Right ventricle myocardium superior (tissue), 1 donor: Measurements from ENCODE around the gene SNX25. TPM values are rescaled to one million over a fixed set of nuclear protein-coding genes. Genes with fewer than 3 reads are reported as not detected.
"Not testable (repeated sequence)": the region's sequence is repeated elsewhere in the genome, so short reads cannot be mapped to it uniquely, and the experiment has no call there.

ENCODE experiments used
- ATAC-seq: fragments of 200-7000 bp; cut with Tn5 transposase; one replicate; pipeline ENCODE4 v1.9.1; 2020; ENCODE audit warnings: mild to moderate bottlenecking; ENCODE audit not compliant: poor library complexity
- DNase-seq: peaks from one replicate; pipeline ENCODE4 v3.0.0-alpha.2; 2020
- intact Hi-C: fragments of 100-400 bp; cut with DNase I; formaldehyde crosslinking; loops from one replicate; pipeline ENCODE4 v1.11.2; 2022
- total RNA-seq: library from RNA; stranded (reverse); fragmentation: NEBNext Ultra II Directional; extraction: Animal tissue kit (Norgen Biotek cat#: 25700); gene quantifications from one replicate; pipeline ENCODE4 v1.2.1, GENCODE V29; 2021
- donor health status: DM: no; HTN: yes; CAD: no; lungs with severe emphysema.

Gene SNX25
- total RNA-seq, 1 donor from 2014 or later = 11.1 TPM

DNA sequence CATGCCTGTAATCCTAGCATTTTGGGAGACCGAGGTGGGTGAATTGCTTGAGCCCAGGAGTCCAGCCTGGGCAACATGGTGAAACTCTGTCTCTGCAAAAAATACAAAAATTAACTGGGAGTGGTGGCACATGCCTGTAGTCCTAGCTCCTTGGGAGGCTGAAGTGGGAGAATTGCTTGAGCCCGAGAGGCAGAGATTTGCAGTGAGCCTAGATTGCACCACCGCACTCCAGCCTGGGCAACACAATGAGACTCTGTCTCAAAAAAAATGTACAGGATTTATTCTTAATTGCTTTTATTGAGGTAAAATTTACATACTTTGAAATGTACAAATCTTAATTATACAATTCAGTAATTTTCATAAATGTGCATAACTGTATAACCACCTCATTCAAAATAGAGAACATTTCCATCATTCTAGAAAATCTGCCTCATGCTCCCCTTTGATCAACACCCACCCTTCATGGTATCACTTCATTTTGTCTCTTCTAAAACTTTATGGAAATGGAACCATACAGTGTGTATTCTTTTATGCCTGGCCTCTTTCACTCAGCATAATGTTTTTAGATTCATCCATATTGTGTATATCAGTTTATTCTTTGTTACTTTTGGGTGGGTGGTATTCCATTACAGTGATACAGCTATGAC lies 39.1 kb downstream of the SNX25 start:
- ATAC-seq = no peak
- DNase-seq = no peak
- intact Hi-C loops = no loop called here

DNA sequence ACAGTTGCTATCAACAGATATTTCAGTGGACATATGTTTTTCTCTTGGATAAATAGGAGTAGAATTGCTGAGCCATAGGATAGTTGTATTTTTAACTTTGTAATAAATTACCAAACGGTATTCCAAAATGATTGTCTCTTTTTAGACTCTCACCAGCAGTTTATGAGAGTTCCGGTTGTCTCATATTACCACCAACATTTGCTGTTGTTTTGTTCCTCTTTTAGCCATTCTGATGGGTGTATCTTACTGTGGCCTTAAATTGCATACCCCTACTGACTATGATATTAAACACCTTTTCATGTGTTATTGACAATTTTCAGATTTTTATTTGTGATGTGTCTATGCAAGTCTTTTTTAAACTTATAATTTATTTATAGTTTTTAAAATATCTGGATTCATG lies 39.7 kb downstream of the SNX25 start:
- no peak for ATAC-seq
- DNase-seq = no peak
- intact Hi-C loops = no loop called here

DNA sequence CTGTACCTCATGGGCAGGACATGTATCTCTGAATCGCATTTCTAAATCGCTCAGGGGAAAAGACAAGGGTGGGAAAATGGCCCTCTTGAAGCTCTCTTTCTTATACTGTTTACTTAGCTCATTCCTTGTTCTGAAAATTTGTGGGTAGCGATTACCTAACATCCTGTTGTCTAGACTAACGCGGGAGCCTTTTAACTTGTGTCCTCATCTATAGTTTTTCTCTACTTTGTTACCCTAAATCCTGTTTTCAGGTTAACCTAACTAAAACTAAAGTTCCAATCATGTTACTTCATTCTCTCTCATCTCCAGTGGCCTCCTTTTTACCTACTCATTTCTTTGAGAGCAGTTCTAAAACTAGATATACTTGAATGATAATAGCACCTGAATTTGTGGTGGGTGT lies 45.0 kb downstream of the SNX25 start:
- intact Hi-C loops = no loop called here
- no peak for DNase-seq
- no peak for ATAC-seq

DNA sequence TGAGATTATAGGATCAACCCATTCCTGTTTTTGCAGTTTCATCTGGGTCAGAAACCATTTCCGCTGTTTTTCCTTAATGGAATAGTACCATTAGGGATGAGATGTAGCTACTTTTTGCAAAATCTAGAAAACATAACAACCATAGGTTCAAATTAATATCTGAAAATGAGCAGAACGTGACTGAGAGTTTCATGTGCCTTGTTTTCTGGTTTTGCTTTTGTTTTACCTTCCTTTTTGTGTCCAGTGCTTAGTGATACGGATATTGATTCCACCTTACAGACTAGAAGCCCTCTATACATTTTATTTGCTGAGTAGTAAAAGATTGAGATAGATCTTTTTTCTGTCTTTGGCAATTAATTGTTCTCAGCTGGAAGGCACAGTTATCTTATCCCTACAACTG lies 46.5 kb downstream of the SNX25 start:
- DNase-seq (no peak), ATAC-seq (no peak)
- intact Hi-C loops = no loop called here

DNA sequence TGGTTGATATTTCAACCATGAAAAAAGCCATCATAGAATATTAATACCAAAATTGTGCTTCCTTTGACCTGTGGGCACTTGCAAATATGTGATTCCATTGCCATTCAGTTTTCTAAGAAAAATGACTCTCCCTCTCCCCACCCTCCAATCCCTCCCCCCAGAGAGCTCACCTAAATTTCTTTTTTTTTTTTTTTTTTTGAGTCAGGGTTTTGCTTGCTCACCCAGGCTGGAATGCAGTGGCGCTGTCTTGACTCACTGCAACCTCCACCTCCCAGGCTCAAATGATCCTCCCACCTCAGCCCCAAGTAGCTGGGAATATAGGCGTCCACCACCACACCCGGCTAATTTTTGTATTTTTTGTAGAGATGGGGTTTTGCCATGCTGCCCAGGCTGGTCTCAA lies 47.0 kb downstream of the SNX25 start:
- no peak for DNase-seq
- ATAC-seq = no peak
- intact Hi-C loops = no loop called here

DNA sequence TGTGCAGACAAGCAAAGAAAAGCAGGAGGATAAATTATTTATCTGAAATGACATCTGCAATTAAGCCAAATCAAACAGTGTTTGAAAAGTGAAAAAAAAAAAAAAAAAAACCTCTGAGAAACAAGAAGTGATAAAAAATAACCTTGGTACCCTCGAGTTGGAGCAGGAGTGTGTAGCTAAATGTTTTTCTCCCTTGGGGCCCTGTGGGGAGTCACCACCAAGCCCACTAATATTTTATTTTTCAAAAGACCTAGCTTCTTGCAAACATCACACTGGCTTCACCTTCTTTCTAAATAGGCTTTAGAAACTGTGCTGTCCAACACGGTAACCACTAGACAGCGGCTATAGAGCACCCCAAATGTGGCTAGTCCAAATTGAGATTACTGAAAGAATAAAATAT lies 47.7 kb downstream of the SNX25 start:
- no peak for DNase-seq
- intact Hi-C loops = no loop called here
- no peak for ATAC-seq

DNA sequence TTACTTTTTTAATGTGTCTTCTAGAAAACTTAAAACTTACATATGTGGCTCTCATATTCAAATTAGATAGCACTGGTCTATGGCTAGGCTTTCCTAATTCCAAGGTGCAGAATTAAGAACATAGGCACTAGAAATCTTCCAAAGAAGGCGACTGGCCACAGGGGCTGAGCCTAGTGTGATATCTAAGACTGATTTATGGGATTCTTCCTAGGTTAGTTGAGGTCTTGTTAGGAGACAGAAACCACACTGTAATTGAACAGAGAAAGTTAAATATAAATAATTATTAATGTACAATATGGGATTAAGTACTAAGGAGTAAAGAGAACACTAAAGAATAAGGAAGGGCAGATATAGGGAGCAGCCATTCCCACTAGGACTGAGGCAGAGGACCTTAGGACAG lies 48.3 kb downstream of the SNX25 start:
- ATAC-seq = no peak
- DNase-seq = no peak
- intact Hi-C loops = no loop called here

DNA sequence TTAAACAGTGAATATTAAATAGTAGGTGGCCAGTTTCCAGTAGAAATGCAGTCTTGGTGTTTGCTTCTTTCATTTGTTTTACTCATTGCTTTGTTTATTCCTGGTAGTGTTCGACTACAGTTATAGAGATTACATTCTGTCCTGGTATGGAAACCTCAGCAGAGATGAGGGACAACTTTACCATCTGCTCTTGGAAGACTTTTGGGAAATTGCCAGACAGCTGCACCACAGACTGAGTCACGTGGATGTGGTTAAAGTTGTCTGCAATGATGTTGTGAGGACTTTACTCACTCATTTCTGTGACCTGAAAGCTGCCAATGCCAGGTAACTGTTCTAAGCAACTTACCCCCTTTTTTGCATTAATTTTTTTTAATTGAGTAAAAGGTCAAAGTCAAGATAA lies 49.3 kb downstream of the SNX25 start:
- intact Hi-C loops, DNase-seq: not testable (repeated sequence)
- peak; percentile 84 for ATAC-seq

DNA sequence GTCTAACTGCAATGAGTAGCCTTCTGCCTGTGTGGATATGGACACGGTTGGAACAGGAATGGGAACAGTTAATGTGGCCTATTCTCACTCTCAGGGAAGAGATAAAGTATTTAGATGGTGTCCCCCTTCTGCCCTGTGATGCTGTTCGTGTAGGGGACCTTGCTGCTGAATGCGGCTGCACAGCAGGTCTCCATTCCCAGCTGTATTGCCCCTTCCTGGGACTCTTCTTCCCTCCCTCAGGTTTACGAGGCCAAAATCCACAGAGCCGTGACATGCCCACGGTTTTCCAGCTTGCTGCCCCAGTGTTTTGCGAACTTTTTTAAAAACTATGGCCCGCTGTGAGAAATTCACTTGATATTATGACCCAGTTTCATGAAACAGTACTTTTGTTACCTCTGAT lies 50.3 kb downstream of the SNX25 start:
- intact Hi-C loops = no loop called here

DNA sequence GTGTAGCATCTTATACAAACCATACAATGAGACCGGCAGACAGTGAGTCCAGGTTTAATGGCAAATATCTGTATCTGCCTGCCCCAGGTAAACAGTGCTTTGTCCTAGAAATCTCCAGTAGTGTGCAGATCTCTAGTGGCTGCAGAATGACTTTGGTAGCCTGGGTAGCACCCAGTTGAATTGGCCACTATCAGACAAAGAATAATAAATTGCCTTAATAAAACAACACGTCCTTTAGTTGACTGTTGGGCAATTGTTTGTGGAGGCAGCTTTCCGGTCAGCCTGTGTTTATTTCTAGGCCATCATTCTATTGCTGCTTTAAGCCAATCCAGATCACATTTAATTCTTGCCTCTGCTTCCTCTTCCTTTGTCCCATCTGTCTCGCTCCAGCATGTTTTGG lies 52.5 kb downstream of the SNX25 start:
- DNase-seq = no peak
- ATAC-seq = no peak
- intact Hi-C loops = no loop called here

More for the DNA sequence above, 50.3 kb downstream of the SNX25 start:
- DNase-seq (no peak), ATAC-seq (no peak)

DNA sequence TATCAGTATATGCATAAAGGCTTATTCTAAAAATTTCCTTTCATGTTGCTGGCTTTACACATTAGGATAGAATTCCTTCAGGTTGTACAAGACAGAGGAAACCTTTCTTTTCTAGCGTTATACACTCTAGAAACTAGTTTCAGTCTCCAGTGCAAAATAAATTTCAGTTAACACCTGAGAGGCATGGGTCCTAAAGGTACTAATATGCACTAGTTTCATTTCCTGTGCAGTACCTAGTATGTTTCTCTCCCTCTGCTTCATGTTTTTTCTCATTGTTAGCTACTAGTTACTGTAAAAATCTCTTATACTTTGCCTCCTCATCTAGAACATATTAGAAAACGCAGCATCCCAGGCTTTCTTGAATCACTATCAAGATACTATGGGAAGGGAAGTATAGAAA lies 54.0 kb downstream of the SNX25 start:
- ATAC-seq (no peak), DNase-seq (no peak)
- intact Hi-C loops = no loop called here

DNA sequence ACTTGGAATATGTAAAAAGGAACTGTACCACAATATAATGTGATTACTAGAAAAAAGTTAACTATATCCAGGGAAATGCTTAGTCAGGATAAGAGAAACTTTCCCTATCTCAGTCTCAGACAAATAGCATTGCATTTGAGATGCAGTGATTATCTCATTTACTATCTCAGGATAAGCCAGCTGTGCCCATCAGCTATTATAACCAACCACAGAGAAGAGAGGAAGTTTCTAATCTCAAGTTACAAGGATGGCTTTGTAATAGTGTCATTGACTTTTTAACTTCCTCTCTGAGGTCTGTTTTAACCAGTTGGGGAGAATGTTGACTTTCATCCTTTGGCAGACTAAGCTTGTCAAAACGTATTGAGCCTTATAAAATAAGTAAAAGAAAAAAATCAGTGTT lies 56.5 kb downstream of the SNX25 start:
- DNase-seq (no peak), ATAC-seq (no peak)
- intact Hi-C loops = no loop called here

DNA sequence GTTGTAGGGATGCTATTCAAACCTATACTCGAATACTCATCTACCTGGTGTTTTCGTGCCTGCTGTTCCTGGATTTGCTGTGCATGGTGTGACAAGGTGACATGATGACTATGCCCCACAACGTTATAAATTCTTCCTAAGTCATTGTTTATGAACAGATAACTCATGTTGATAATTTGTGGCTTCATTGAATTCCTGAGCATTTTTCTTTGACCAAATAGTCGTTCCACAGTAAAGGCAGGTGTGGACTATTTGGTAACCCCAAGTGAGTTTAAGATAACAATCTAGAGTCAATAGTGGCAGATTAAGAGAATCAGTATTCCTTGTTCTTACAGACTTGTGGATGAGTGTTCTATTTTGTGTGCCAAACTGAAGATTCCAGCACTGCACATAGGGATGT lies 59.9 kb downstream of the SNX25 start:
- intact Hi-C loops = no loop called here
- ATAC-seq (no peak), DNase-seq (no peak)

DNA sequence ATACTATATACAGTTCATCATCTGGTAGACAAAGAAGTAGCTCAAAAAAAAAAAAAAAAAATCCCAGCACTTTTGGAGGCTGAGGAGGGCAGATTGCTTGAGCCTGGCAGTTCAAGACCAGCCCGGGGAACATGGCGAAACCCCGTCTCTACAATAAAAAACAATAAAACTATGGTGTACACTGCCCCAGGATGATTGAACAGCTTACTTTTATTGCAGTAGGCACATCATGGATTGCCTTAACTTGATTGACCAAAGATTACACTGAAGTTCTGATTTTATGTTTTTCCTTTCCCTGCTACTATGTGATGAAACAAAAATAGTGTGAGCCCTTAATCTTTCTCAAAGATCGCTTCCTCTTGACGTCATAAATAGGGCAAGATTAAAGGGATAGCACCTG lies 60.6 kb downstream of the SNX25 start:
- DNase-seq (no peak), ATAC-seq (no peak)
- intact Hi-C loops = no loop called here

DNA sequence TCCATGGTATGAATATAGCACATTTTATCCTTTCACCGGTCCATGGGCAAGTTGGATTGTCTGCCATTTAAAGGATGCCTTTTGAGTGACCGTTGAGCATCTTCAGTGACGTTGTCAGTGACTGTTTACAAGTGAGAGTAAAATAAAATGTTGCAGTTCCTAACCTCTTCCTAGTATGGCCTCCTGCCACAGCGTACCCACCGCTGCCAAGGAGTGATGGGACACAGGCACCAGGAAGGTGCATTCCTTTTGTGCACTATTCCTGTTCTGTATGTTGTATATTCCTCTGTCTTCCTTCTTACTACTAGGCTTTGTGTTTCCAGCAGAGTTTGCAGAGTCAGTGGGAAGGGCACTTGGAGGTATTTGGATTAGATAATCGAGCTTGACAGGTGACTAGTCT lies 61.5 kb downstream of the SNX25 start:
- ATAC-seq (no peak), DNase-seq (no peak)
- intact Hi-C loops = no loop called here

DNA sequence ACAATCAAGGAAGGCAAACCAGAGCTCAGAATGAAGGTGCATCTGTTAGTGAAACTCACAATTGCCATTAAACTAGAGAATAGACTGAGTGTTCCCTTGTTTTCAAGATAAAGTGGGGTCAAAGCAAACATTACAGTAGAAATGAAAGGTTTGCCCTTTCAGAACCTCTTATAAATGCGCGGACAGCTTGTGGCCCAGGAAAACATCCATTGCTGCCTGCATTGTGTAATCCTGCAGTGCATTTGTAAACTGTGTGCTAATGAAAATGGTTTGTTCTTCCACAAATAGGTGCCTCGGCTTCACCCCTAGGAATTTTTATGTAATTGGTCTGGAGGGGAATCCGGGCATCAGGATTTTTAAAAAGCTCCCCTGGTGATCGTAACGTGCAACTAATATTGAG lies 62.8 kb downstream of the SNX25 start:
- ATAC-seq (no peak), DNase-seq (no peak)
- intact Hi-C loops = no loop called here

DNA sequence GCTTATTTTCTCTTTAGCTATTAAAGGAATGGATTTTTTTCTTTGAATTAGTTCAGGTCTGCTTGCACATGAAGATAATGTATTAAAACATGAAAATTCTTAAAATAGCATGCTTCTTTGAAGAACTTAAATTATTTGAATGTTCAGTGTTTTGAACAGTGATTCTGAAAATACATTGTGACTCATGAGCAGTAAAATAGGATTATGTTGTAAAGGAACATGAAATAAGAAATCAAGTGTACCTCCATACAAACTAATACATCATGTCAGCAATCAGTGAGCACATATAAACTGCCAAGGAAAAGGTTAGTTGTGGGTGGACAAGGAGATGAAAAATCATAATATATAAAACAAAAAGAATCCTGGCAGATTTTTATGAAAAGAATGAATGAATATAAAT lies 66.1 kb downstream of the SNX25 start:
- DNase-seq (no peak), ATAC-seq (no peak)
- intact Hi-C loops = no loop called here

DNA sequence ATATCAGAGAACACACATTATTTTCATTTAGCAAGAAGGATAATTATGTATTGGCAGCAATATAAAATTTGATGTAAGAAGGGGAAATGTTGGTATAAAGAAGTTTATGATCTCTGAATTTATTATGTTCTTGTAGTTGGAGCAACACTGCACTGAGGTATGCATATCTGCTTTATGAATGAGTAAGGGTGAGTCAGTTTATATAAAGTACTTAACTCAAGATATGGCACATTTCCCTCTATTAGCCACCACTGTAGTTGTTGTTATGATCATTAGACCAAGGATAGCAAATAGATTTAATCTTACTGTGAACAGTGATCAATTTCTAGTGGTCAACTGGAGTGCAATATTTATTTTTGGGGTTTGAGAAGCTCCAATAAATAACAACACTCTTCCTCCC lies 66.6 kb downstream of the SNX25 start:
- intact Hi-C loops = no loop called here
- DNase-seq (no peak), ATAC-seq (no peak)

DNA sequence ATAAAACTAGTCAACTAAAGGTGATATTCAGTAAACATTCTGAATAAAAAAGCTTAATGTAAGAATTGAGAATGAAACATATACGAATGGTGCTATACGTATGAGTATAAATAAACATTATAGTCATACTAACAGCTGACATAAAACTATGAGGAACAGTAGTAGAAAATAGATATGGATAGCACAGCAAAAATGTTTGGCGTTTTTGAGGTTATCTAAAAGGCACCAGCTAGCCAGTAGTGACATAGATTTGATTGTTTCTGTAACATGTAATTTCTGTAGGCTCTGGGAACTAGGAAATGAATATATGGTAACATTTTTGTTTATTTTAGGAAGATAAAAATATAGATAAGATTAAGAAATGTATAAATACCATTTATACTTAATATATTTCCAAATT lies 69.3 kb downstream of the SNX25 start:
- DNase-seq = no peak
- intact Hi-C loops = no loop called here
- no peak for ATAC-seq

DNA sequence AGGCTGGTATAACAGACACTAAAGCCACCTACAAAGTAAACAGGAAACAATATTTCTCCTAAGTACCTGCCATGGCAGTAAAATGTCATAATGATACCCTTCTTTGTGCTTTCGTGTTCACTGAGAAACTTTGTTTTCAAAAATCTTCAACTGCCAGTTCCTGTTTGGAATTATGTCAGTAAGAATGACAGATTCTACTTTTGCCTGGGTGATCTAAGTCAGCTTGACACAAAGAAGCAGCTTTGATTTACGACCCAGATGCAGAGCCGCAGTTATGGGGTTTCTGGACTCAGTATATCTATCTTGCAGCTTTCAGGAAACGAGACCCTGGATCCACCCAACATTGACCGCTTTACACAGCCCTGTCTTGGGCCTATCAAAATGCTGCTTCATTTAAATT lies 71.2 kb downstream of the SNX25 start:
- DNase-seq = no peak
- no peak for ATAC-seq
- intact Hi-C loops = no loop called here

DNA sequence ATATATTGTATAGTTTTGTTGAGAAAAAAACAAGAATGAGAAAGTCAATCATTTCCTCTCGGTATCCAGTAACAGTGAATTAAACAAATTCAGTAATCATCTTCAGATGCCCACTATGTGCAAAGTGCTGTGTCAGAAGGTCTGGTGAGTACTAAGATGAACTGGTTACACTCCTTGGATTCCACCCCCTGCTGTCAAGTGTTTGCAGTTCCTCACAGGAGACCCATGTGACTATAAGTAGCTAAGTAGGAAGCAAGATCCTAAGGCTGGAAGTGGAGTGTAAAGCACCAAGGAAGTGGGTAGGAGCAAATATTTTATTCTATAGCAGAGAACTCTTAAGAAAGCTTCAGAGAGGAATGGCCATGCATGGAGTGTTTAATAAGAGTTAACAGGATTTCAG lies 73.6 kb downstream of the SNX25 start:
- intact Hi-C loops = no loop called here
- ATAC-seq = no peak
- no peak for DNase-seq

DNA sequence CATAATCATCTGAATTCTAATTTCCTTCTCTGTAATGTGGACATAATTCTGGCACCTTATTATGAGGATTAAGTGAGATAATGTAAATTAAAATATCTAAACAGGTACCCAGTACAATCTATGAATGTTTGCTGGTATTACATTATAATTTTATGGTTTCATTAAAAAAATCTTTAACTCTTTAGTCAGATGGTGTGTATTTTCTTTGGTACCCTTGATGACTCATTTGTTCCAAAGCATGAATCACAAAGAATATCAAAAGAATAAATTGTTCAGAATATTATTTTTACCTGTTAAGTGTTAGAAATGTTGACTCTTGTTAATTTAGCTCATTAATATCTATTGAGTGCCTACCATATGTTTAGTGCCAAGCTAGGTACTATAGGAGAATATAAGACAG lies 74.3 kb downstream of the SNX25 start:
- intact Hi-C loops = no loop called here
- DNase-seq (no peak), ATAC-seq (no peak)
